GM12891 (cell line): ENCODE results near the gene DUOX2.

Experiments
- PAX5 ChIP-seq: IDR thresholded peaks from 2 replicates; pipeline ENCODE4 v1.6.1; 2011; ENCODE audit warnings: low read length, moderate library complexity, mild to moderate bottlenecking; ENCODE audit not compliant: insufficient read depth, severe bottlenecking
- POLR2A ChIP-seq: IDR thresholded peaks from 2 replicates; pipeline ENCODE4 v1.6.1; 2011; ENCODE audit warnings: low read depth, low read length, control low read depth
- POLR2AphosphoS5 ChIP-seq: IDR thresholded peaks from 2 replicates; pipeline ENCODE4 v1.6.1; 2011; ENCODE audit warnings: low read depth, low read length, control low read depth
- POU2F2 ChIP-seq: IDR thresholded peaks from 2 replicates; pipeline ENCODE4 v1.6.1; 2011; ENCODE audit warnings: low read depth, mild to moderate bottlenecking, control low read depth, low read length, moderate library complexity
- SPI1 ChIP-seq: IDR thresholded peaks from 2 replicates; pipeline ENCODE4 v1.6.1; 2011; ENCODE audit warnings: low read depth, low read length, control low read depth
- TAF1 ChIP-seq: IDR thresholded peaks from 2 replicates; pipeline ENCODE4 v1.6.1; 2011; ENCODE audit warnings: low read depth, low read length, control low read depth

- TF ChIP-seq POLR2A: no peak
- TF ChIP-seq POLR2AphosphoS5: no peak
- no peak for TF ChIP-seq TAF1
- no peak for TF ChIP-seq POU2F2
- no peak for TF ChIP-seq PAX5
- TF ChIP-seq SPI1: no peak
Observed at GRCh38 chr15:45094358-45094730, 19.6 kb downstream of the DUOX2 start.
